HG02870 (cell line): Measurements from ENCODE around the gene AIFM3.
A peak's percentile ranks its signal among the peaks of the same experiment; 100 is the strongest.
"Not testable (repeated sequence)": the region's sequence is repeated elsewhere in the genome, so short reads cannot be mapped to it uniquely, and the experiment has no call there.

Experiments used
- ATAC-seq: cut with Tn5 transposase; IDR thresholded peaks from one replicate; pipeline ENCODE4 v1.9.1; 2021; ENCODE audit warnings: mild to moderate bottlenecking, moderate library complexity; ENCODE audit not compliant: unreplicated experiment

The AIFM3 gene

DNA sequence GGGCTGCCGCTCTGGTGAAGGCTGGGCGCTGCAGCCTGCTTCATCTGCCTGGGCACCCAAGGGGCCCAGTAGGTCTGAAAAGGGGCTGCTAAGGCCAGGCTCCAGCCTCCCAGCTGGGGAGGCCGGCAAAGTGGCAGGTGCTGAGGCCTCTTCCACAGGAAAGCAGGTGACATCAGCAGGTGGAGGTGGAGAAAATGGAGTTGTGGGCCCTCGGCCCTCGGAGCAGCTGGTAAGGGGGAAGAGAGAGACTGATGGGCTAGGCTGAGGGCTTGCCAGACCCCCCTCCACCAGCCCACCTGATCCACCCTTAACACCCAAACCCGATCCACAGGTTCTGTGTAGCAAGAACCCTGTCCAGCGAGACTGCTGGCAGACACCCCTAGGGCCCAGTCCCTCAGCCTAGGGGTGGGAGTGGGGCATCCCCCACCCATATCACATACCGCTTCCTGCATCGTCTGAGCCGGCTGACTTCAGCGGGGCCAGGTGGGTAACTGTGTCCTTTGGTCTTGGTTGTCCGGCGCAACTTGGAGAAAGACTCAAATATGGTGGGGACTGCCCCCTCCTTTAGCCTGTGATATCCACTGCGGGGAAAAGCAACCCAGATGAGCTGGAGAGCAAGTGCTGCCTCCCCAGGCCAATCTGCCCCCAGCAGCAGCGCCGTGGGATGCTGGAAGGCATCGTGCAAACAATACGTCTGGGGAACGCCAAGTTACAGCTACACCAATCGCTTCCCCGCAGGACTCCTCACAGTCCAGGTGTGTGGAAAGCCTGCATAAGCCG lies 33.3 kb downstream of the AIFM3 start:
- ATAC-seq, result no peak

DNA sequence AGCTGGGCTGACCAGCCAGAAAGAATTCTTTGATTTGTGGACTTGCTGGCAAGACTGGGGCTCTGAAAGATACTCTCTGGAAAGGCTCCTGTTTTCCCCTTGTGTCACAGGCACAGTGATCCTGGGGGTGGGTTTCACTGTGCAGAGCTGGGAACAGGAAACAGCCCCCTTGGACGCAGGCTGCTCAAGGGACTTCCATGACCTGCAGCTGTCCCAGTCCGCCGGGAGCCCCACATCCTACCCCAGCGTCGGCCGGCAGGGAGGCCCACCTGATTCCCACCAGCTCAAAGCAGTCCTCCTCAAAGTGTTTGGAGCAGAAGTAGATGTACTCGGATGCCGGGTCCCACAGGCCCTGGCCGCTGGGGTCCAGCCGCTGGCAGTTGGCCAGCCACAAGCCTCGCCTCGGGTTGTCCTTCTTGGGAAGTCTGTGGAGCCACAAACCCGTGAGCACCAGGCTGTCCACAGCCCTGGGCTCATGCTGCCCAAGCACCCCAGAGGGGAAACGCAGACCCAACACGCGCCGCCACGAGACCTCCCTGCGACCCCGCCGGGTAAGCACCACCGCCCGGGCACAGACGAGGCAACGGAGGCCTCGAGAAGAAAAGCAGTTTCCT lies 34.0 kb downstream of the AIFM3 start:
- ATAC-seq, result peak; percentile 14

DNA sequence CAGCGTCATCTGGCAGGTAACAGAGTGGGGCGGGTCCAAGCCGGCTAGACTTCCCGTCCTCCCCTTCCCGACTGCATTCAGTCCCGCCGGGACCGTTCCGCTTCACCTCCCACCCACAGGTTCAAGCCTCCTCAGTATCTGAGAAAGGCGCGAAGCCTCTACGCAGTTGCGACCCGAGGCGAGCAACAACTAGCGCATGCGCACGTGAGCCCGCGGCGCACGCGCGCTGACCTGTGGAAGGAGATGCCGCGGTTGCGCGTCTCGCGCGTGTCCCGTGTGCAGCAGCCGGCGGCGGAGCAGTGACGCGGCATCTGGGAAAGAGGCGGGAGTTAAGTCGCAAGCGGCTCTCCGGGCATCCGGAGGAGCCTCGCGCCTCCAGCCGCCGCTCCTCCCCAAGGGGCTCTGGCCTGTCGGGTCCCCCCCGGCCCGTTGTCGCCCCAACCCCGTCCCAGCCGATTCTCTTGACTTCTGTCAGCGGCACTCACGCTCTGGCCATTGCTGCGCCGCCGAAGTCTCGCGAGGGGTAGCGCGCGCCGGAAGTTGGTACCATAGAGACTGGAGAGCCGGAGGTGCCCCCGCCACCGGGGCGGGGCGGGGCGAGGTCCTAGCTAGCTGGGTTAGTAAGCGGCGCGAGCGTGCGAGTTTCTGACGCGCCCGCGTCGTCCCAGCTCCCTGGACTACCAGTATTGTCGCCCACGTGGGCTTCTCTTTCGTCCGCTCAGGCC lies 34.7 kb downstream of the AIFM3 start, which contains the start of gene THAP7:
Gene THAP7 (minus strand): TSS at position 518 of the 725 bp plus-strand sequence. CDS start 207 bp downstream, at position 311.
- peak; percentile 78 for ATAC-seq

DNA sequence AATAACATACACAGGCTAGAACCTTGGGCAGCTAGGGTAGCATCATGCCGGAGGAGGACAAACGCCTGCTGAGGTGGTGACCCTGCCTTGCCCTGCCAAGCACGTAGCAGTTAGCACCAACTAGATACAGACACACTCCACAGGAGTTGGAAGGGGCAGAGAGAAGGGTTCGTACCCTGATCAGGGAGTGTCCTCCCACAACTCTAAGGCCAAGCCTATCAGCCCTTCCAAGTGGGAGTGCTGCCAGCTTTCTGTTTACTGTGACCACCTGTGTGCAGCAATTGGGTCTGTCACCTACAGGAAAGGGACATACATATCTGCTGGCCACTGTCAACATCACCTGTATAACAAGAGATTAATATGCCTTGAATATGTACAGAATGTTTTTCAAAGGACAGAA lies 36.7 kb downstream of the AIFM3 start:
- no peak for ATAC-seq

DNA sequence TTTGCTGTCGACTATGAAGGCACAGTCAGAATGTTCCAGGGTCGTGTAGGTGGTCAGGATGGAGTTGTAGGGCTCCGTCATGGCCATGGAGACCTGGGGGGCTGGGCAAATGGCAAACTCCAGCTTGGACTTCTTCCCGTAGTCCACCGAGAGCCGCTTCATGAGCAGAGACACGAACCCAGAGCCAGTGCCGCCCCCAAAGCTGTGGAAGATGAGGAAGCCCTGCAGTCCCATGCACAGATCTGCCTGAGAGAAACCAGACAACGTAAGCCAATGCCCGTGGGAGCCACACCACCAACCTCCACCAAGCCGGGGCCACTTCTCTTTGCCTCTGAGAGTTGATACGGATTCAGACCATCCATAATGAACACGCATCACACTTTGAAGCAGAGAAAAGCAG lies 42.2 kb downstream of the AIFM3 start:
- not testable (repeated sequence) for ATAC-seq

DNA sequence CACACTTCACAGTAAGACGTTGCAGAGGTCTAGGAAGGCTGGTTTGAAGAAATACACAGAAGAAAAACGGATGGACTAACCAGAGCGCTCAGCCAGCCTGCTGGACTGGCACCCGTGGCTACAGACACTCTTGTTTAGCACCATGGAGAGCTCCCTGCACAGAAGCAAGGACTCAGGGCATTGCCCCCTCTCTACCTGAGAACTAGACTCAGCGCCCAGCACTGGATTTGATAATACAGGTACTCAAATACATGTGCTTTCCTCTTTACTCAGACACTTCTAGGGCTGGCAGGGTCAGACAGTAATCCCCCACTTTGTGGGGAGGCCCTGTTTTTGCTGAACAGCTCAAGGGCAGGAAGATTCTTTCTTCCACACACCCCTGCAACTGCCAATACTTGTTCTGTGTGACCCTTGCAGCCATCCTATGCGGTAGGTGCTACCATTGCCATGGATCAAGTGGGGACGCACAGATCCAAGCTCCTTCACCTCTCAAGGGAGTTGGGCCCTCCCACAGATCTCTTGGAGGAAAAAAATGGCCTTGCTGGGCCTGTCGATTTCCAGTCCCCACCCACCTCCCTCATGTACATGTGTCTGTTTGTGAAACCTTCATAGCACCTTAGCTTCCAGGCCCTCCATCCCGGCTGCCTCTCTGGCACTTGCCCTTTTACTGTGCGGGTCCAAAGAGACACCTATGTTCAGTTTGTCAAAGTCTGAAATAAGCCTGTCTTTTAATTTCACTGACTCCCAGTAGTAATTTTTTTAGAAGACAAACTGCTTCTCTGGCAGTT lies 42.8 kb downstream of the AIFM3 start:
- ATAC-seq, result no peak

DNA sequence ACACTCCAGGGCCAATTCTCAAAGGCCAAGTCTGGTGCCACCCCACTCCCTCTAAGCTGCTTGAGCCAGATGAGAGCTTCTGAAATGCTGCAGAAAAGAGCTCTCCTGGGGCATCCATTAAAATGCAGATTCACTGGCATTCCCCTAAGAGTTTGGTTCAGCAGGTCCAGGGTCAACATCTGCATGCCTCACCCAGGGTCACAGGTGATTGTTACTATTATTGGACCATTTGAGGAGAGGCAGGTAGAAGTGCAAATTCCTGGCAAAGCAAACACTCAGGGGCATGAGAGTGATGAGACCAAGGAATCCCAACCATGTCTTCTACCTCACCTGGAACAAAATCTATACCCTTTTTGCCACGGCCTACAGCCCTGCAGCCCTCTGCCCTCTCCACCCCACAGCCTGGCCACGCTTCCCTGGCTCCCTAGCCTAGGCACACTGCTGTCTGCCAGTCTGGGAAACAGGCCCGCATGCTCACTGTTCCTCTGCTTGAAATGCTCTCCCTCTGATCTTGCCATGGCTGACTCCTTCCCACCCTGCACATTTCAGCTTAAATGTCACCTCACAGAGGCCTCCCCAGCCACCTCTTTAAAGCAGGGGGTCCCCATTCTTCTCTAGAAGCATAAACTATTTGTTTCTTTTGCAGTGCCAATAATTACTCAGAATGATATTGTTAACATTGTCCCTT lies 43.5 kb downstream of the AIFM3 start:
- no peak for ATAC-seq

DNA sequence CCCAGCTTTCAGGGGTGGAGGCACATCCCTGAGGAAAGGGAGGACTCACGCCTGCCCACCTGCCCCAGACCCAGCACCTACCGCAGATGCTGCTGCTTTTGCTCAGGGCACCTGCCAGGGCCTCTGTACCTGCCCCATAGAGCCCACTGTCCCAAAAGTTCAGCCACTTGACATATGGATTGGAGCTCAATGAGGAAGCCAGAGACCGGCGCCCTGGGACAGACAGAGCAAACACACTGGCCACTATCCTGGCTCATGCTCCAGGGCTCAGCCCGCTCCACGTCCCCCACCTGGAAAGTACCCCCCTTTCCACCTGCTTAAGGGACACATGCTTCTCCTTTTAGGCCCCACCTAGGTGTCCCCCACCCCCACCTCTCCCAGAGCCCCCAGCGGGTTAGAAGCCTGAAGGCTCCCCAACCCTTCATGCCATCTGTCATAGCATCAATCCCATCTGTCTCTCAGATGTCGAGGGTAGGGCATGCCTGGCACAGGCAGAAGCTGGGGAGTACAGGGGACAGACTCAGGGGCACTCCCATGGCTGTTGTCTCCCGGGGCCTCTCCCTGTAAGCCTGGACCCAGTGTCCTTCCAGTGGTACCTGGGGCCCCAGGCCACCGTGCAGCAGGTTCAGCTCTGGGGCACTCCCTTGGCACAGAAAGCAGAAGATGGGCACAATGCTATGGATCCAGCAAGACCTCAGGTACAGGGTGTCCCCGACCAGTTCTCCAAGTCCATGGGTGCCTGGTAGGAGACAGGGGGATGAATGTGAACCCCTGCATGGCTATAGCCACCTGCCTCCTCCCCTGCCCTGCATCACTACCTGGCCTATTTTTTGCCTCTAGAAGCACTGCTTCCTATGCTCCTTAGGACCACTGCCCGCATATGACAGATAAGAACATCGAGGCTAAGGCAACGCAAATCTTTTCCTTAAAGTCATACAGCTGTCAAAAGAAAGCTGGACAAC lies 45.7 kb downstream of the AIFM3 start:
- no peak for ATAC-seq

DNA sequence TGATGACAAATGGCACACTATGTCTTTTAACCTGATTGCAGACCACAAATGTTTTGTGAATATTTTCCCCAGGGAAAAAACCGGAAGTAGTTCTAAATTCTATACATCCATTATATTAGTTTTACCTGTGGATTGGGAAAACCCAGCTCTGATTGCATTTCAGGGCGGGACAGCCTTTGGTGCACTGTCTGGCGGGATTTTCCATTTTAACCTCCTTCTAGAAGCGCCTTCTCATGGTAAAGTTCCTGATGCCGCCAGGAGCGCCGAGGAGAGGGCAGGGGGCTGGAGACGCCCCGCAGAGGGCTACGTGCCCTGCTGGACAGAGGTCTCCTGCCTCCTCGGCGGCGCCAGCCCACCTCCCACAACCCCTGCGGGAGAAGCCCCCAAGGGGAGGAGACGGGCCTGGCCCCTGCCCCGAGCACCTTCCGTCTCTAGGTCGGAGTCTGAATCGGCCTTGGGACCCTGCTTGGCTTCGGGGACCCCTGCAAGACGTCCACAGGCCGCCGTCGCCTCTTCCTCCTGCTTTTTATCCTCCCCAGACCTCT lies 46.7 kb downstream of the AIFM3 start:
- no peak for ATAC-seq

DNA sequence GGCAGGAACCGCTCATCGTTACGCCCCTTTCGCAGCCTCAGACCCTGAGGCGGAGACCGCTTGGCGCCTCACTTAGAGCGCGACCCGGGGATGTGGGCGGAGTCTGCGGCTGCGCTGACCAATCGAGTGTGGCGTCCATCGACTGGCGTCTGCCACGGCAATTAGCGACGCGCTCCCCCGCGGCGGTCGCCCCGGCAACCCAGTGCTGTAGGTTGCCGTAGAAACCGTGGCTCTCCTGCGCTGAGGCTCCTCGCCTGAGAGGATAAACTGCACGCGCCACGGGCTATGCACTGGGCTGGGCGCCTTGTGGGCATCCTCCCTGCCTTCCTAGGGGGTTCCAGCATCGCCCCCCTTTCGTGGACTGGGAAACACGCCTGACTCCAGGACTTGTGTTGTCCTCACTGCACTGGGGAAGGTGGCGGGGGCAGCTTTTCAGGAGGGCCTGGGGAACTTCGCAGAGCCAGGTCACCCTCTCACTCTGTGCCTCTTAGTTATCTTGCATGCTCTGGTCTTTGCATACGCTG lies 47.2 kb downstream of the AIFM3 start:
- ATAC-seq, result peak; percentile 66

DNA sequence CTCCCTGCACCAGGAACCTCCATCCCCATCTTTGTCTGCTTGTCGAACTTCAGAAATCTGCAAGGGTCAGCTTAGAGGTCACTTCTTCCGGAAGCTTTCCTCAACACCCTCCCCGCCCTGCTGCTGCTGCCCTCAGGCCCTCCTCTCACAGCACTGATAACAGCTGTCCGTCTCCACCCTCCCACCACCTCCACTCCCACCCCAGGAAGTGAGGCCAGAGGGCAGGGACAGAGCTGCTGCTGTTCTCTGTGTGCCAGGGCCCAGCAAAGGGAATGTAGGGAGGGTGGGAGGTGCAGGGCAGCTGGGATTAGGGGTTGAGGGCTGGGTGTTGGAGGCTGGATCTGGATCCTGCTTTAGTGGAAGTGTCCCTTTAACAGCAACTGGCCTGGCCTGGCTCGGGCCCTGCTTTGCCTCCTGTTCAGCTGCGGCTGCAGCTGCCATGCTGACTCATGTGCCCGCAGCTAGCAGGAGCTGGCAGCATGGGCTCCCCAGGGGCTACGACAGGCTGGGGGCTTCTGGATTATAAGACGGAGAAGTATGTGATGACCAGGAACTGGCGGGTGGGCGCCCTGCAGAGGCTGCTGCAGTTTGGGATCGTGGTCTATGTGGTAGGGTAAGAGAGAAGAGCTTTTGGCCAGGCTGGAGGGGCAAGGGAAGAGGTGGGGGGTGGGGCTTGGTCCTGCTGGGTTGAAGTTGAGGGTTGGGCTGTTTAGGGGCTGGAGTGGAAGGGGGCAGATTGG lies 47.8 kb downstream of the AIFM3 start, which contains the start of gene P2RX6:
Gene P2RX6 (plus strand): TSS at position 440 of the 740 bp plus-strand sequence. CDS start 10 bp downstream, at position 450.
- ATAC-seq, result no peak

DNA sequence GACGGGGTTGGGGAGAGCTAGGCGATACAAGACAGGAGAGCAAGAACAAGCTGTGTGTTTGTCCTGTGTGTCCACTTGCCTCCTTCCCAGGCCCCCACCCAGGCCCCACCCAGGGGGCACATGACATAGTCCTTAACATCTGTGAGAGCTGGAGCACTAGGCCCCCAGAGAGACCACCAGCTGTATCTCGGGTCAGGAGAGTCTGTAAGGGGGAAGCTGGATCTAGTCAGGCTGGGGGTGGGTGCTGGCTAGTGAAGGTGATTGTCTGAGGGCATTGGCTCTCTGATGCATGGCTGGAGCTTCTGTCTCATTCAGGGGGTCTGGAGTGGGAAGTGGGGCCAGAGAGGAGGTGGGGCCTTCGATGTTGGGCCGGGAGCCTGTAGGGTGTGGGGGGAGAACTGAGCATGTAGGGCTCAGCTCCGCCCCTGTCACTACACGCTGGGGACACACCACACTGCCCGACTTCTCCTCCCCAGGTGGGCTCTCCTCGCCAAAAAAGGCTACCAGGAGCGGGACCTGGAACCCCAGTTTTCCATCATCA lies 48.5 kb downstream of the AIFM3 start:
- no peak for ATAC-seq

DNA sequence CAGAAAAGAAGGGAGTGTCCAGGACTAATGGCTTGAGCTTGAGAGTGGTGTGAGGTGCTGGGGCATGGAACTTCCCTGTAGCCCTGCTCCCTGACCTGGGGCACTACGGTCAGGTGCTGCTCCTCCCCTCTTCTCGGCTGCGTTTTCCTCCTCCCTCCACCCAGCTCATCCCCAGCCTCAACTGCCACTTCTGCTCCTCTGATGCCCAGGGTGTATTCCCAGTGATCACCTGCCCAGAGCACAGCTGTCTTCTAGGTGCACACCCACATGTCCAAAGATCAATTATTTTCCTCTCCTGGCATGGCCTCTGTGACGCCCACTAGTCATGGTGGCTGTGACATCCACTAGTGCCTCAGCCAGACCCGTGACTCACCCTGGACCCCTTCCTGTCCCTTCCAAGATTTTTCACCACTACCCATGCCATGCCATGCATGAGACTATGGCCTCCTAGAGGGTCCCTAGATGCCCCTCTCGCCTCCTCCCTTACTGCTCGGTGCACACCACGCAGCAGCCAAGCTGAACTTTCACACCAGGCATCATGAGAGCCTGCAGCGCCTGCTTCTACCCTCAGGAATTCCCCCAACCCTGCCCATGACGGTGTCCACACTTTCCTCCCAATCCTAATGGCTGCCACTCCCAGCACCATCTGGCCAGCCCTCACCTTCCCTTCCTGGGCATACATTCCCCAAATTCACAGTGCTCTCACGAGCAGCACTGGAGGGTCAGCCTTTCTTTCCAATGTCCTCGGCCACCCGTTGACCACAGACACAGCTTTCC lies 49.8 kb downstream of the AIFM3 start:
- no peak for ATAC-seq

DNA sequence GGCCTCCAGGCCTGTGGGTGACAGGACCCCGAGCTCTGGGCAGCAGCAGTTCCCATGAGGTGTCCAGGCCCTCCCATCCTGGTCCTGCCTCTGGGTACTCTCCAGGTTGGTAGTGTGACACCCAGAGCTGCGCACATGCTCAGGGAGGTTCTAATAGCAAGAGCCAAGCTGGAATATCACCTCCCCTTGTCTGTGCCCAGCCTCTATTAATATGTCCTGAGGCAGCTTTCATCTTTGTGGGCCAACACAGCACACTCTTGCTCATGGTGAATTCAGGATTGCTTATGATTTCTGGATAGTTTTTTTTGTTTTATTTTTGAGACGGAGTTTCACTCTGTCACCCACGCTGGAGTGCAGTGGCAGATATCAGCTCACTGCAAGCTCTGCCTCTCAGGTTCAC lies 51.3 kb downstream of the AIFM3 start:
- ATAC-seq, result no peak

DNA sequence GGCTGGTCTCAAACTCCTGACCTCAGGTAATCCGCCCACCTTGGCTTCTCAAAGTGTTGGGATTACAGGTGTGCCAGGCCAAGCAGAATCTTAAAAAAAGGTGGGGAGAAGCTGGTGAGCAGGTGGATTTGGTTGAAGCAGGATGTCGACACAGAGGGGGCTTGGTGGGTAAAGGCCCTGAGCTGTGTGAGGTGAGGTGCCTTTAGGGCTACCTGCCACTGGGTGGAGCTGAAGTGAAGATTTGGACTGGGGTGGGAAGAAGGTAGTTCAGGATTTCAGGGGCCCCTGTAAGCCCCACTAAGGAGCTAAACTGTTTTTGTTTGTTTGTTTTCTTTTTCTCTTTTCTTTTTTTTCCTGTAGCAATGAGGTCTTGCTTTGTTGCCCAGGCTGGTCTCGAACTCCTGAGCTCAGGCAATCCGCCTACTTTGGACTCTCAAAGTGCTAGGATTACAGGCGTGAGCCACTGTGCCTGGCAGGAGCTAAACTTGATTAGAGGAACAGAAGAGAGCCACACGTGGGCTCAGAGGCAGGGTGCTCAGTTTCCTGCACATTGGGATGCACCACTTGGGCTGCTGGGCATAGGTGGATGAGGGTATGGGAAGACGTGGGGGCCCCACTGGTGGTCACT lies 53.9 kb downstream of the AIFM3 start:
- no peak for ATAC-seq

DNA sequence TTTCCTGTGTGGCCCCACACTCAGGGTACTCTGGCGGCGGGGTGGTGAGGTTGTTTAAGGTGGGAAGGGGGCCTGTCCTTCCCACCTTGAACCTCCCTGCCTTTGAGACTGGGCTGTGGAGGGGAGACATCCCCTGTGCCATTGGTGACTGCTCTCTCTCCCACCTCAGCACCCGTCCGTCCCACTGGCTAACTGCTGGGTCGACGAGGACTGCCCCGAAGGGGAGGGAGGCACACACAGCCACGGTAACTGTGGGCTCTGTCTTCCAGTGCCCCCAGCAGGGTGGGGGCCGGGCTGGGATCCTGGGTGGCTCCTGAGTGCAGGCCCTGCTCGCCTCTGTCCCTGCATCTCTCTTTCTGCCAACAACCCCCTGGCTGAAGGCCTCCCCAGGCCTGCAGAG lies 55.5 kb downstream of the AIFM3 start:
- ATAC-seq, result no peak
